ENCODE measurements around the gene KIF25. TPM values are rescaled to one million over a fixed set of nuclear protein-coding genes. Genes with fewer than 3 reads are reported as not detected.

Gene KIF25
- total RNA-seq, 1 experiment from 2014 or later, result not detected

DNA sequence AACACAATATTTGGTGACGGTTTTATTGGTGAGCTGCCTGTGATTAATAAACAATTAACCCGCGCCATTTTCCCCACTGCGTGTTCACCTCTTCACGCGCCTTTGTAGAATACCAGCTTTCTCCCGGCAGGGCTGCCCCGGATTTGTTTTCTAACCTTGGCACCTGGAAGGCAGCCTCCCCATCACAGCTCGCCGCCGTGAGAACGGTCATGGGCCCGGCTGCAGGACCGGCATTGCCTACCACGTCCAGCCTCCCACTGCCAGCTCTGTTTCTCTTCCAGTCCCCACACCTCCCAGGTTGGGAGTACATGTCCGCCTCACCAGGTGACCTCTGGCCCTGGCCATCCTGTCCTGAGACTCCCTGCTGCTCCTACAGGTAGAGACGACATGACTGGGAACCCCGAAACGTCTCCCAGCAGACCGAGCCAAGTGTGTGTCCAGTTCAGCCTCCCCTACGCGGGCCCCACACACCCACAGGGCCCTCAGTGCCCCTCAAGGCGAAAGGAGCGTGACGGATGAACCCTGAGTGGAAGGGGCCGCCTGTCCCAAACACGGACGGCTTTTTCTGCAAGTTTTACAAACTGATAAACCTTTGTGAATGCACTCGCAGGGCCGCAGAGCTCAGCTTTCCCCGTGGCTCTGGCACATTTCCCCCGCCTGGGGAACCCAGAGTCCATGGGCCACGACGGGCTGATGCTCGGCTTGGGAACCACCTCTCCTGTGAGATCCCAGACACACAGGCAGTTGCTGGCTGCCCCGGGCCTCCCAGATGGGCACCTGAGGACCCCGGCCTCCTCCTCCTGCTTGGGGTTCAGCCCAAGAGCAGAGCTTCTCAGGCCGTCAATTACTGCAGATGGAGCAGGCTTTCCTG lies 55.9 kb downstream of the KIF25 start:
- Histone ChIP-seq H3K27me3 (replicated peaks) (no peaks in the 10 kb centered on the region), H3K36me3 (no peaks in the 10 kb centered on the region), H3K4me3 (no peak overlapping the region), H3K9me3 (replicated peaks) (no peaks in the 10 kb centered on the region), H3K4me1 (replicated peaks) (no peaks in the 10 kb centered on the region), H3K27ac (no peak overlapping the region)
- DNase-seq (ENCODE audit: low read depth in 1 of 2, low spot score in 2 of 2), result no peak

DNA sequence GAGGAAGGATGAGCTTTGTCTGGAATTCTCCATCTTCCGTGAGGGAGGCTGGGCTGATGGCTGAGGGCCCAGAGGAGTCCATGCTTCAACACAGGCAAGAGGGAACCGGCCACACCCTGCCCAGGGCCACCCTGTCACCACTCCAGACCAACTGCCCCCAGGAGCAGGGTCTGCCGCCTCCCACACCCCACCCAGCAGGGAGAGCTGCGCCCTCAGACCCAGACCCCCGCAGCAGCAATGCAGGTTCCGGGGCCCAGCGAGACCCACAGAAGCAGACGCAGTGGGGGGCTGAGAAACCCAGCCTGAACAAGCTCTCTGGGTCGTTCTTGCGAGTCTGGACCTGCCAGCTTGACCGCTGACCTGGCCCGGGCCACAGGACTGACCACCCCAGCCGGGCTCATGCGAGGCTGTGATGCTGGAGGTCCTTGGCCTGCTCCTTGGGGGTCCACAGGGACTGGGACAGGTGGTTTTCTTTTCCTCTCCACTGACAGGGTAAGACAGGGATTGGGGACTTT lies 56.5 kb downstream of the KIF25 start:
- H3K27ac ChIP-seq, result no peak overlapping the region
- H3K27me3 ChIP-seq (replicated peaks), result no peaks in the 10 kb centered on the region
- H3K9me3 ChIP-seq (replicated peaks), result no peaks in the 10 kb centered on the region
- no peak for DNase-seq (ENCODE audit: low read depth in 1 of 2, low spot score in 2 of 2)
- no peaks in the 10 kb centered on the region for H3K36me3 ChIP-seq
- no peaks in the 10 kb centered on the region for H3K4me1 ChIP-seq (replicated peaks)
- no peak overlapping the region for H3K4me3 ChIP-seq

DNA sequence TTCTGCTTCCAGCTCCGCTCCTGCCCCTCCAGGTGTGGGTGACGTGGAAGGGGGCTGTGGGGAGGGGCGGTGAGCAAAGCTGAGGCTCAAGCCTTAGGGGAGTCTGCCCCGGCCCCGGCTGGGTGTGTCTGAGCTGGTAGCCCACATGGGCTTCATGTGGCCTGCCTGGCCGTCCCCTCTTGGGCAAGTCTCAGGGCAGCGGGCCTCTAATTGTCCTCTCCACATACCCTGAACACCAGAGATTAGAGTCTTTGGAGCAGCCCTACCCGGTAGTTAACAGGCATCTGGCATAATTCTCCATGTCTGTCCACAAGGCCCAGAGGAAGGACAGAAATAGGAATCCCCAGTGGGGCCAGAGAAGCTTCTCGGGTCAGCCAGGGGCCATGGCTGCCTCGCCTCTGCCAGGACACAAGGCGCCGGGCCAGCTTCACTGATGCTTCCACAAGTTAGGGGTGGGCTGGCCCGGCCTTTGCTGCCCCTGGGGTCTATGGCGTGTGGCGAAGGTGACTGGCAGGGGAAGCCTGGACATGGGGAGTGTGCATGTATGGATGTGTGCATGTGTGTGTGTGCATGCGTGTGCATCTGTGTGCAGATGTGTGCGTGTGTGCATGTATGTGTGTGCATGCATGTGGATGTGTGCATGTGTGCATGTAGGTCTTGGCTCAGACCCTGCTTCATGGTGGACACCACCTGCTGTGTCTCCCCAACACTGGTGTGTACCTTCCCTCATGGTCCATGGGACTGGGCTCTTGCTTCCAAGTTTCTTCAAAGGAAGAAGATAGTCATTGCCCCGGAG lies 57.5 kb downstream of the KIF25 start:
- no peak for DNase-seq (ENCODE audit: low read depth in 1 of 2, low spot score in 2 of 2)
- H3K27ac ChIP-seq, result no peak overlapping the region

DNA sequence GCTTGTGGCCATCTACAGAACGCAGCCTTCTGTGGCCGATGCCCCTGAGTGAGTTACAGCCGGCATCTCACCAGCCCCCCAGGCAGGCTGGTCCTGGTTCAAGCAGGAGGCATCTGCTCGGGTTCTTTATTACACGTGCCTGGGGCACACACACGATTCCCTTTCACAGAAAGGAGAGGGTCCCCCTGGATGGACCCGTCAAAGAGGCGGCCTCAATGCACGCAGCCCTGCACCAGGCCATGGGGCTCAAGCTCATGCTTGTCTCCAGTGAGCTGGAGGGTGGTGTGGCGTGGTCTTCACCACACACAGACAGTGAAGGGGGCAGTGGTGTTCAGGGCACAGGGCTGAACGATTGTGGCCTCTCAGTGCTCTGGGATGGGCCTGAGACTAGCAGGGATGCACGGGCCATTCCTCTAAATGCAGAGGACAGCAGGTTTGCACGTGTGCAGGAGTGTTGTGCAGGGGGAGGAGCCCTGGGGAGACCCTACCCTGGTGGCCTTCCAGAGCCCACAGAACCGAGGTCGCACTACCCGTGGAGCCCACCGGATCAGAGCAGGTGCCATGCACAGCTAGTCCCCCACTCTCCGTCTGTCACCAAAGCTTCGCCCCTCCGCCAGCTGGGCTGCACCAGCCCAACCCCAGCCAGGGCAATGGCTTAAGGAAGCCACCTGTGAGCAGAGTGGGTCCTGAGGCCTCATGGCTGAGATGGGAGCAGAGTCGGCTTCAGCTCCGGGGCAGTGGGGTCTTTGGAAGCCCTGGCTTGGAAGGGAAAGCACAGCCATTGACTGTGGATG lies 58.4 kb downstream of the KIF25 start:
- H3K4me3 ChIP-seq, result no peak overlapping the region
- no peaks in the 10 kb centered on the region for H3K4me1 ChIP-seq (replicated peaks)
- no peaks in the 10 kb centered on the region for H3K36me3 ChIP-seq
- H3K9me3 ChIP-seq (replicated peaks), result no peaks in the 10 kb centered on the region
- H3K27me3 ChIP-seq (replicated peaks), result no peaks in the 10 kb centered on the region
- H3K27ac ChIP-seq, result no peak overlapping the region
- DNase-seq (ENCODE audit: low read depth in 1 of 2, low spot score in 2 of 2), result no peak

More for the DNA sequence above, 57.5 kb downstream of the KIF25 start:
- Histone ChIP-seq H3K9me3 (replicated peaks) (no peaks in the 10 kb centered on the region), H3K4me3 (no peak overlapping the region), H3K4me1 (replicated peaks) (no peaks in the 10 kb centered on the region), H3K36me3 (no peaks in the 10 kb centered on the region), H3K27me3 (replicated peaks) (no peaks in the 10 kb centered on the region)

DNA sequence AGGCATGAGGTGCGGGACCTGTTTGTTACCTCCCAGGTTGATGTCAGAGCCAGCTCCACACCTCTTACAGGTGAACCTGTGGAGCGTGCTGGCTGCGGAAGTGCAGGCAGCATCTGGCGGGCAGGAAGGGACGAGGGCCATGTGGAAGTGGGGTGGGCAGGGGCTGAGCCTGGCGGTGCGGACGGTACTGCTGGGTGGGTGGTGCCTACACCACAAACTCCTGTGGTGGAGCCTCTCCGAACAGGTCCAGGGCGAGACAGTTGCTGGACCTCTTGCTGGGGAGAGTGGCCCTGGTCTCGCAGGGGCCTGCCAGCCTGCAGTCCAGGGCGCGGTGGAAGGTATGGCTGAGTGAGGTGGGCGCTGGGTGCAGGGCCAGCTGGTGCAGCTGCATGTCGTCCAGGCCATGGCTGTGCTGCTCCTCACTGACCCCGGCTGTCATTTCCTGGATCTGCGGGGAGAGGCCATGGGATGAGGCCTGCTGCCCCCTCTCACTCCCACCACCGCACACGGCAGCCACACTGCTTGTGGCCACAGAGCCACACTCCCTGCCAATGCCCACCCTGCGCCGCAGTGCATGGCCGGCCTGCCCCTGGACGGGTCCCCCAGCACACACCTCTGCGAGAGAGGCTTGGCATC lies 59.5 kb downstream of the KIF25 start:
- Histone ChIP-seq H3K36me3 (no peaks in the 10 kb centered on the region), H3K27me3 (replicated peaks) (no peaks in the 10 kb centered on the region), H3K9me3 (replicated peaks) (no peaks in the 10 kb centered on the region), H3K4me1 (replicated peaks) (no peaks in the 10 kb centered on the region), H3K4me3 (no peak overlapping the region), H3K27ac (no peak overlapping the region)
- DNase-seq (ENCODE audit: low read depth in 1 of 2, low spot score in 2 of 2), result no peak

DNA sequence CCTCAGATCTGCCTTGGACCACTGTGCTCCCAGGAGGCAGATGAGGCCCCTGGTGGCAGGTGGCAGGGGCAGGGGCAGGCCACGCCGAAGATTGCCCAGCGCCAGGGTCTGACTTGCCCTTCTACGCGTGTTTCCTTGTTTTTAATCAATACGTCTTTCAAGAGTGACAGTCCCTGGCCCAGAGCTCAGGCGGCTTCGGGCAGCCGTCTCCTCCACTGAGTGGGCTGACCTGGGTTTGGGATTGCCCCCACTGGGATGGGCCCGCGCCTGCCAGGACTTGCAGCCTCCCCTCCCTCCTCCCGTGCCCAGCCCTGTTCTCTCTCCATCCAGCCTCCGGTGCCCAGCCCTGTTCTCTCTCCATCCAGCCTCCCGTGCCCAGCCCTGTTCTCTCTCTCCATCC lies 60.4 kb downstream of the KIF25 start:
- H3K27me3 ChIP-seq (replicated peaks), result no peaks in the 10 kb centered on the region
- H3K36me3 ChIP-seq, result no peaks in the 10 kb centered on the region
- DNase-seq (ENCODE audit: low read depth in 1 of 2, low spot score in 2 of 2), result no peak
- no peaks in the 10 kb centered on the region for H3K4me1 ChIP-seq (replicated peaks)
- H3K9me3 ChIP-seq (replicated peaks), result no peaks in the 10 kb centered on the region
- no peak overlapping the region for H3K27ac ChIP-seq
- no peak overlapping the region for H3K4me3 ChIP-seq

DNA sequence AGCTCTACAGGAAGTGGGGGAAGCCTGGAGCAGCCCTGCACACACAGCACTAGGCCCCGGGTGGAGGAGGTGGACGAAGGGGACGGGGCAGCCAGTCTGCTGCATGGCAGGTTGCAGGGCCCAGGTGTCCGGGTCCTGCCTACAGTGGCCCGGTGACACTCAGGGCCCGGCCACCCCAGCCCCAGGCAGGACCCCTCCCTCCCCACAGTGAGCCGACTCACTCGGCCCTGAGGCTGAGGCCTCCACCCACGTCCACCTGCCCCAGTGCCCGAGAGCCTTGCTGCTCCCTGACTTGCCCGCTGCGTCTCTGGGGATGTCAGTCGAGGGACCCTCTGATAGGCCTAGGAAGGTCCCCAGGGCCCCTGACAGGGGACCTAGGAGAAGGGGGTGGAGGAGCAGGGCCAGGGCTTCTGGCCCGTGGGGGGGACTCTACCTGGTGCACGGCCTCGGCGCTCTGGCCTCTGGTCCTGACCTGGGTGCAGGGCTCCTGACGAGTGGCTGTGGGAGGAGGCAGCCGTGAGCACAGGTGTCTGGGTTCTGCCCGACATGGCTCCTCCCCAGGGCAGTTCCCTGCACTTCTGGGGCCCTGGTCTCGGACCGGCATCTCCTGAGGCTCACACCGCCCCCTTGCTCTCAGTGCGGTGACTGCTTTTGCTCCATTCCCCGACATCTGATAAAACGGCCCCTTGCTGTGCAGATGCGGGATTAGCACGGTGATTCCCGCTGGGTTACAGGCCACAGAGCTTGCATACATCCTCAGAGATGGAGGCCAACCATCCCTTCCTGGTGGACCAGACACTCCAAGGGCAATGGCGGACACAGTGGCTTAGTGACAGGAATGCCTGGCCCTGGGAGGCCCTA lies 61.5 kb downstream of the KIF25 start:
- Histone ChIP-seq H3K27me3 (replicated peaks) (no peaks in the 10 kb centered on the region), H3K9me3 (replicated peaks) (no peaks in the 10 kb centered on the region), H3K36me3 (no peaks in the 10 kb centered on the region), H3K4me3 (no peak overlapping the region), H3K4me1 (replicated peaks) (no peaks in the 10 kb centered on the region), H3K27ac (no peak overlapping the region)
- no peak for DNase-seq (ENCODE audit: low read depth in 1 of 2, low spot score in 2 of 2)

DNA sequence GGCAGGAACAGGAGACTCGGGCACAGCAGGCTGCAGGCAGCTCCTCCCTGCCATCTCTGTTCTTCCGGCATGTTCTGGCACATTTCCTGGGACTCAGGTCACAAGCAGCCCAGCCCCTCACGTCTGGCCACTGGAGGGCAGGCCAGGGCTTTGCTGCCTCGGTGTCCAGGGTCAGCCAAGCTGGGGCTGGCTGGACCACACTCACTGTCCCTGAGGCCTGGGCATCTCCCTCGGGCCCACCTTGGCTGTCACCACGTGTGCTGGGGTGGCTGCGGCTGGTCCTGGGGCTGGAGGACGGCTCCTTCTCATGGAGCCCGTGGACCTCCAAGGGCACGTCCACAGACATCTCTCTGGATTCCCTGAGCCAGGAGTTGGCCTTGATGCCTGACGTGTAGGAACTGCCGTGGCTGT lies 63.1 kb downstream of the KIF25 start:
- Histone ChIP-seq H3K27ac (no peak overlapping the region), H3K4me1 (replicated peaks) (no peaks in the 10 kb centered on the region), H3K4me3 (no peak overlapping the region), H3K27me3 (replicated peaks) (no peaks in the 10 kb centered on the region), H3K9me3 (replicated peaks) (no peaks in the 10 kb centered on the region), H3K36me3 (no peaks in the 10 kb centered on the region)
- peak; percentile 32 to 61 for DNase-seq (ENCODE audit: low read depth in 1 of 2, low spot score in 2 of 2)

DNA sequence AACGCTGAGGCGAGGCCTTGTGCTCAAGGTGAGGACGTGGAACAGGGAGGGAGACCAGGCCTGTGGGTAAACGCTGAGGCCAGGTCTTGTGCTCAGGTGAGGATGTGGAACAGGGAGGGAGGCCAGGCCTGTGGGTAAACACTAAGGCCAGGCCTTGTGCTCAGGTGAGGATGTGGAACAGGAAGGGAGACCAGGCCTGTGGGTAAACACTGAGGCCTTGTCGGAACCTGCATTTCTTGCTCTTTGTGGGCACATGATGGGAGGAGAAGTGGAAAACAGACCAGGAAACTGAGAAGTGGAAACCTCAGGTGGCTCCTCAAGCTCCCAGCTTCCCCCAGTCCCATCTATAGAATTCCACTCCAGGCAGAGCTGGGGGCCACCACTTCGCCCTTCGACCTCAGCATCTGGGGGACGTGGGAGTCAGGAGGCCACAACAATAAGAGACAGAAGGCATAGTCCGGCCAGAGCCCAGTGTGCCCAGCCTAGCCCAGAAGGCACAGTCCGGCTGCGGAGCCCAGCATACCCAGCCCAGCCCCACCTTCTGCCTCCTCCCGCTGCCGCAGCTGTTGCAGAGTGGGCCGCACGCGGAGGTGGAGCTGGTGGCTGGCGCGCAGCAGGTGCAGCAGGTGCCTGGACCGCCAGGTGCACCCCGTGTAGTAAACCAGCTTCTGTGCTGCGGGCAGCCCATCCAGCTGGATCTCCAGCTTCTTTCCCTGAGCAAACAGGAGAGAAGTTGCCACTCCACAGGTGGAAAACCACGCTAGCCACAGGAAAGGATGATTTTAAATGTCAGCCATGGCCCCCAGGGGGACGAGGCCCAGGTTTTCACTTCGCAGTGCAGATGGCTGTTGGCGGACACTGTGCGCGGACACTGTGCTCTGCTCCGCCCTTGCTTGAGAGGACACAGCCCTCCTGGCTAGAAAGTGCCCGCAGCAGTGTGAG lies 64.1 kb downstream of the KIF25 start:
- Histone ChIP-seq H3K36me3 (no peaks in the 10 kb centered on the region), H3K27me3 (replicated peaks) (no peaks in the 10 kb centered on the region), H3K27ac (no peak overlapping the region), H3K9me3 (replicated peaks) (no peaks in the 10 kb centered on the region), H3K4me1 (replicated peaks) (no peaks in the 10 kb centered on the region), H3K4me3 (no peak overlapping the region)
- no peak for DNase-seq (ENCODE audit: low read depth in 1 of 2, low spot score in 2 of 2)

DNA sequence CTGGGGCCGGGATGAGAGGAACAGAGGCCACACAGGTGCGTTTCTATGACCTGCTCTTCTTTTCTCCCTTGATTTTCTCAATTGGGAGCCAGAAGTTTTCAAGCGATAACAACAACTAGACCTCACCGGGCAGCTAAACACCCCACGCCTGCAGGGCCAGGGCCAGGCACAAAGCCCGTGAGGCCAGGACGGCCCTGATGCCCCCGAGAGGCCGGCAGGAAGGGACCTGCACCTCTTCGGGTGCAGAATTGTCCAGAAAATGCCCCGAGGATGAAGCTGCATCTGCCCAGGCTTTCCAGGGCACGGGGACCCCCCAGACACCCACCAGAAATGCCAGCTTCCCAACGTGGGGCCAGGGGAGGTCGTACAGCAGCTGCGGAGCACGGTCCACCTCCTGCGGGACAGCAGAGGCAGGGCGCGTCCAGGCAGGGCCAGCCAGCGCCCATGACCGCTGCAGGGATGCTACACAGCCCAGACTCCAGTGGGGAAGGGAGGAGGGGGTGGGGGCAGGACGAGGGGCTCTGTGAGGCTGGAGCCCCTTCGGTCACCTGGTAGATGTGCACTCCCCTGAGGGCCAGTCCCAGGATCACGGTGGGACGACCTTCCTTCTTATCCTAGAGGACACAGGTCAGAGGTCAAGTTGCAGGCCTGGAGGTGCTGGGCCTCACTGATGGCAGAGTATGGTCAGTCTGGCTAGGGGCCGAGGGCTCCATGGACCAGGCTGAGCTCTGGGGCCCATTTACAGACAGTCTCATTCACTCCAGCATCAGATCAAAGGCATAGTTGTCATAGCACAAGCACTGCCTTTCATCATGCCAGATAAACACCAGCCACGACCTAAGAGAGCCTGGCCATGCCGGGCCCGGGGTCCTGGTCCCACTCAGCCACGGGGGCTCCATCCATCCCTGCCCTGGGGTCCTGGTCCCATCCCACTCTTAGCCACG lies 65.1 kb downstream of the KIF25 start:
- no peak for DNase-seq (ENCODE audit: low read depth in 1 of 2, low spot score in 2 of 2)

DNA sequence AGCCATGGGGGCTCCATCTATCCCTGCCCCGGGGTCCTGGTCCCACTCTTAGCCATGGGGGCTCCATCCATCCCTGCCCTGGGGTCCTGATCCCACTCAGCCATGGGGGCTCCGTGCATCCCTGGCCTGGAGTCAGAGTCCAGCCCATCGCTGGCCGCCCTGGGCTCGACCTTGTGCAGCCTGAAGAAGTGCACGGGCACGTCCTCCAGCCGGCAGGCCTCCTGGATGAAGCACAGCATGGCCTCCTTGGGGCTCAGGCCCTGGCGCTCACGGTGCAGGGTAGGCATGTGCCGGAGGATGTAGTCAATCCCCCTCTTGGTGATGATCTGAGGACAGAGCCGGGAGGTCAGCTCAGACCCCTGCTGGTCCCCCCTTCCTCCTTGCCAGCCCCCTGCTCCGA lies 66.0 kb downstream of the KIF25 start:
- Histone ChIP-seq H3K4me3 (no peak overlapping the region), H3K36me3 (no peaks in the 10 kb centered on the region), H3K9me3 (replicated peaks) (no peaks in the 10 kb centered on the region), H3K4me1 (replicated peaks) (no peaks in the 10 kb centered on the region), H3K27me3 (replicated peaks) (no peaks in the 10 kb centered on the region), H3K27ac (no peak overlapping the region)
- no peak for DNase-seq (ENCODE audit: low read depth in 1 of 2, low spot score in 2 of 2)

More for the DNA sequence above, 65.1 kb downstream of the KIF25 start:
- Histone ChIP-seq H3K36me3 (no peaks in the 10 kb centered on the region), H3K4me1 (replicated peaks) (no peaks in the 10 kb centered on the region), H3K27me3 (replicated peaks) (no peaks in the 10 kb centered on the region), H3K27ac (no peak overlapping the region), H3K4me3 (no peak overlapping the region), H3K9me3 (replicated peaks) (no peaks in the 10 kb centered on the region)

Measured in SJSA1 (cell line).